Measurements from ENCODE around the gene RNF130. TPM values are rescaled to one million over a fixed set of nuclear protein-coding genes. Genes with fewer than 3 reads are reported as not detected.
"Not testable (repeated sequence)": the region's sequence is repeated elsewhere in the genome, so short reads cannot be mapped to it uniquely, and the experiment has no call there.

RNF130 gene
- total RNA-seq, 2 donors from 2014 or later = 83.8 to 116 TPM

- TF ChIP-seq CTCF (IDR thresholded peaks at IDR 0.05) (no peak), POLR2AphosphoS5 (IDR thresholded peaks at IDR 0.05) (no peak), POLR2A (IDR thresholded peaks at IDR 0.05) (no peak)
- DNase-seq (ENCODE audit: low spot score) = no peak
- Histone ChIP-seq H3K4me3 (no peak overlapping the region), H3K27me3 (replicated peaks; ENCODE audit: insufficient read depth) (no peaks in the 10 kb centered on the region), H3K36me3 (no peaks in the 10 kb centered on the region), H3K27ac (no peak overlapping the region), H3K9me3 (no peaks in the 10 kb centered on the region), H3K4me1 (replicated peaks) (no peaks in the 10 kb centered on the region)
- intact Hi-C loops (cut with DNase I) = loop anchor here (5.0 kb wide), 1 partner anchor 107 kb away; no protein-coding TSS in a partner anchor
- WGBS = 72% methylated on average over 9 of the region's 9 CpGs
These were observed 22.3 kb upstream of the RNF130 start for GRCh38 chr5:180093651-180094382.

GRCh38 chr5:180093241-180093640 is 21.7 kb upstream of the RNF130 start:
- Histone ChIP-seq H3K36me3 (no peaks in the 10 kb centered on the region), H3K27ac (no peak overlapping the region), H3K9me3 (no peaks in the 10 kb centered on the region), H3K27me3 (replicated peaks; ENCODE audit: insufficient read depth) (no peaks in the 10 kb centered on the region), H3K4me1 (replicated peaks) (no peaks in the 10 kb centered on the region), H3K4me3 (no peak overlapping the region)
- intact Hi-C loops (cut with DNase I) = loop anchor here (5.0 kb wide), 1 partner anchor 106 kb away; no protein-coding TSS in a partner anchor
- no peak for DNase-seq (ENCODE audit: low spot score)
- WGBS = 97% methylated on average over 6 of the region's 6 CpGs
- TF ChIP-seq POLR2AphosphoS5 (IDR thresholded peaks at IDR 0.05) (no peak), CTCF (IDR thresholded peaks at IDR 0.05) (no peak), POLR2A (IDR thresholded peaks at IDR 0.05) (no peak)

GRCh38 chr5:180090769-180091546 is 19.4 kb upstream of the RNF130 start:
- TF ChIP-seq POLR2AphosphoS5 (IDR thresholded peaks at IDR 0.05) (no peak), POLR2A (IDR thresholded peaks at IDR 0.05) (no peak), CTCF (IDR thresholded peaks at IDR 0.05) (peak in 2 of 4 experiments; percentile 33 to 36)
- intact Hi-C loops (cut with DNase I) = loop anchor here (5.0 kb wide), 1 partner anchor 104 kb away; no protein-coding TSS in a partner anchor
- Histone ChIP-seq H3K36me3 (no peaks in the 10 kb centered on the region), H3K4me3 (peak overlapping the region; percentile 29 to 41), H3K9me3 (no peaks in the 10 kb centered on the region), H3K27ac (no peak overlapping the region), H3K27me3 (replicated peaks; ENCODE audit: insufficient read depth) (no peaks in the 10 kb centered on the region), H3K4me1 (replicated peaks) (no peaks in the 10 kb centered on the region)
- 19% methylated on average over 17 of the region's 17 CpGs for WGBS
- peak; percentile 34 for DNase-seq (ENCODE audit: low spot score)

DNA sequence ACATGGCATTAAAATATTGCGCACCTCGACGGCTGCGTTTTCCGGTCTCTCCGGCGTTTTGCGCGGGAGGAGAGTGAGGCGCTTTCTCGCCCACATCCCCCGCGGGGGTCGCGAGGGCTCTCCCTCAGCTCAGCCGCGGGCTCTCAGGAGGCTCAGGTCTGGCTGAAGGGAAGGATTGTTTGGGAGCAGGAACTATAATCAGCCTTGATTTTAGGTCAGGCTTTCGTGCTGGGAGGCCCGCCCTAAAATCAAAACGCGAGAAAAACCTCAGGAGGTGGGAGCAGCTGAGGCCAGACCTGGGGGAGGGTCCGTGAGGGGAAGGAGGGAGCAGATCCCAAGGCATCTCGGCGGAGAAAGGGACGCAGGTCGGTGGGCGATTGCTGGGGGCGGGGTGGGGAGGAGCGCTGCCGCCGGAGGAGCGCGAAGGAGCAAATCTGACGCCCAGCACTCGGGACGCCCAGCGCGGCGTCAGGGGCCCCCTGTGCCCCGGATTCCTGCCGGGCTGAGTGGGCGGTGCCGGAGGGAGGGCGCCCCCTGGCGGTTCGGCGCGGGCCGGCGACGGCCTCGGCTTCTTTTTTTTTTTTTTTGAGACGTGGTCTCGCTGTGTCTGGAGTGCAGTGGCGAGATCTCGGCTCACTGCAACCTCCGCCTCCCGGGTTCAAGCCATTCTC is 18.7 kb upstream of the RNF130 start:
- Histone ChIP-seq H3K27me3 (replicated peaks; ENCODE audit: insufficient read depth) (no peaks in the 10 kb centered on the region), H3K4me3 (peak overlapping the region; percentile 29 to 41), H3K9me3 (no peaks in the 10 kb centered on the region), H3K36me3 (no peaks in the 10 kb centered on the region), H3K4me1 (replicated peaks) (peaks cover 2% of the 10 kb centered on the region), H3K27ac (peak overlapping the region; percentile 56 to 59)
- TF ChIP-seq POLR2A (IDR thresholded peaks at IDR 0.05) = no peak
- peak; percentile 67 to 77 (median 76) for TF ChIP-seq CTCF (IDR thresholded peaks at IDR 0.05)
- TF ChIP-seq POLR2AphosphoS5 (IDR thresholded peaks at IDR 0.05) = no peak
- peak; percentile 18 for DNase-seq (ENCODE audit: low spot score)
- intact Hi-C loops (cut with DNase I) = loop anchor here (5.0 kb wide), 1 partner anchor 103 kb away; no protein-coding TSS in a partner anchor
- WGBS = 3% methylated on average over 57 of the region's 58 CpGs

DNA sequence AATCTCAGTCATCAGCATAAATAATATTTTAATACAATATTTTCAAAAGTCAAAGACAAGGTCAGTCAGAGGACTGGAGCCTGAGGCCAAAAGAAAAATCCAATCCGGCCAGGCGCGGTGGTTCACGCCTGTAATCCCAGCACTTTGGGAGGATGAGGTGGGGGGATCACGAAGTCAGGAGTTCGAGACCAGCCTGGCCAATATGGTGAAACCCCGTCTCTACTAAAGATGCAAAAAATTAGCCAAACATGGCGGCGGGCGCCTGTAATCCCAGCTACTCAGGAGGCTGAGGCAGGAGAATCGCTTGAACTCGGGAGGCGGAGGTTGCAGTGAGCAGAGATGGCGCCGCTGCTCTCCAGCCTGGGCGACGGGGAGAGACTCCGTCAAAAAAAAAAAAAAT is 18.1 kb upstream of the RNF130 start:
- not testable (repeated sequence) for H3K4me1 ChIP-seq (replicated peaks); DNase-seq (ENCODE audit: low spot score); H3K27ac ChIP-seq; H3K4me3 ChIP-seq; H3K27me3 ChIP-seq (replicated peaks; ENCODE audit: insufficient read depth); H3K36me3 ChIP-seq; H3K9me3 ChIP-seq
- intact Hi-C loops (cut with DNase I) = loop anchor here (5.0 kb wide), 1 partner anchor 102 kb away; no protein-coding TSS in a partner anchor
- WGBS = 80% methylated on average over 18 of the region's 18 CpGs

All from prostate gland (tissue), 2 donors.